Measurements from ENCODE around the gene FBXO27. TPM values are rescaled to one million over a fixed set of nuclear protein-coding genes. Genes with fewer than 3 reads are reported as not detected.

The FBXO27 gene
- total and polyA plus RNA-seq, 2 of the 8 experiments (the other 6 are each of a cell fraction or from before 2014, with no cell fraction given): 10.9 to 25.5 TPM

DNA sequence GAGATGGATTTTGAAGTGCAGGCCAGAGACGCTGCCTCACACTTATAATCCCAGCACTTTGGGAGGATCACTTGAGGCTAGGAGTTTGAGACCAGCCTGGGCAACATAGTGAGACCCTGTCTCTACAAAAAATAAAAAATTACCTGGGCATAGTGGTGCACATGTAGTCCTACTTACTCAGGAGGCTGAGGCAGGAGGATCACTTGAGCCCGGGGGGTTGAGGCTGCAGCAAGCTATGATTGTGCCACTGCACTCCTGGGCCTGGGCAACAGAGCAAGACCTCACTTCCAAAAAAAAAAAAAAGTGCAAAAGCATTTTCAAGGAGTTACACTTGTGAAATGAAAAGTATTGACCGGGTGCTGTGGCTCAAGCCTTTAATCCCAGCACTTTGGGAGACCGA, 29.2 kb downstream of the FBXO27 start:
- H3K4me2 ChIP-seq (ENCODE audit: insufficient read depth in 1 of 2, low read depth in 2 of 2, low read length in 2 of 2): no peak overlapping the region
- no peak overlapping the region for H2BK5ac ChIP-seq (ENCODE audit: low read depth, low read length)
- H3K4me3 ChIP-seq (ENCODE audit: extremely low read depth in 1 of 4, insufficient read depth in 2 of 4, low read depth in 3 of 4, low read length in 4 of 4): no peak overlapping the region
- no peaks in the 10 kb centered on the region for H3K27me3 ChIP-seq (replicated peaks in 1 of 4; ENCODE audit: control insufficient read depth in 3 of 4, extremely low read depth in 1 of 4, insufficient read depth in 3 of 4, low read length in 3 of 4)
- H2AK5ac ChIP-seq (ENCODE audit: low read depth, low read length): no peak overlapping the region
- 90% methylated on average over 4 of the region's 4 CpGs; no CpG with 5 or more reads in 1 of the 2 experiments for WGBS, 2 experiments (ENCODE audit: extremely low coverage in 1 of 2, insufficient coverage in 1 of 2, insufficient read length in 1 of 2, insufficient replicate concordance in 2 of 2, low coverage in 1 of 2, low lambda C conversion rate in 2 of 2, missing lambda C conversion rate in 1 of 2)
- H3K18ac ChIP-seq (ENCODE audit: extremely low read depth, low read length): no peak overlapping the region
- no peak overlapping the region for H2BK120ac ChIP-seq (replicated peaks; ENCODE audit: low read depth, low read length)
- no peaks in the 10 kb centered on the region for H4K20me1 ChIP-seq (replicated peaks in 1 of 2; ENCODE audit: control insufficient read depth in 1 of 2, insufficient read depth in 2 of 2, low read length in 2 of 2)
- H3K14ac ChIP-seq (ENCODE audit: insufficient read length): no peak overlapping the region
- H2BK20ac ChIP-seq (ENCODE audit: low read length): no peak overlapping the region
- ChIA-PET POLR2A (ENCODE audit: partially characterized antibody) (no interaction called here), CTCF (ENCODE audit: partially characterized antibody) (no interaction called here)
- H3K23ac ChIP-seq (ENCODE audit: insufficient read length): no peak overlapping the region
- no peaks in the 10 kb centered on the region; the same call in 1 of the 2 replicates for H3K79me1 ChIP-seq (ENCODE audit: low read depth, low read length)
- TF ChIP-seq POU5F1 (IDR thresholded peaks at IDR 0.05; ENCODE audit: low read depth, low read length) (no peak), CREB1 (IDR thresholded peaks at IDR 0.05) (no peak), BRCA1 (IDR thresholded peaks at IDR 0.05; ENCODE audit: low read depth, low read length) (no peak), GABPA (IDR thresholded peaks at IDR 0.05; ENCODE audit: borderline replicate concordance, insufficient read depth, low read length) (no peak), KDM1A (IDR thresholded peaks at IDR 0.05; ENCODE audit: borderline replicate concordance, low read length) (no peak), HDAC2 (IDR thresholded peaks at IDR 0.05; ENCODE audit: borderline replicate concordance in 1 of 2, low read depth in 2 of 2, low read length in 2 of 2) (no peak)
- TF ChIP-seq, protein P1, sequence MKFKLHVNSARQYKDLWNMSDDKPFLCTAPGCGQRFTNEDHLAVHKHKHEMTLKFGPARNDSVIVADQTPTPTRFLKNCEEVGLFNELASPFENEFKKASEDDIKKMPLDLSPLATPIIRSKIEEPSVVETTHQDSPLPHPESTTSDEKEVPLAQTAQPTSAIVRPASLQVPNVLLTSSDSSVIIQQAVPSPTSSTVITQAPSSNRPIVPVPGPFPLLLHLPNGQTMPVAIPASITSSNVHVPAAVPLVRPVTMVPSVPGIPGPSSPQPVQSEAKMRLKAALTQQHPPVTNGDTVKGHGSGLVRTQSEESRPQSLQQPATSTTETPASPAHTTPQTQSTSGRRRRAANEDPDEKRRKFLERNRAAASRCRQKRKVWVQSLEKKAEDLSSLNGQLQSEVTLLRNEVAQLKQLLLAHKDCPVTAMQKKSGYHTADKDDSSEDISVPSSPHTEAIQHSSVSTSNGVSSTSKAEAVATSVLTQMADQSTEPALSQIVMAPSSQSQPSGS (IDR thresholded peaks at IDR 0.05; ENCODE audit: low read length): no peak
- DNase-seq (ENCODE audit: low read depth in 1 of 2, low spot score in 2 of 2) (no peak), FAIRE-seq (no peak)
- H4K5ac ChIP-seq (ENCODE audit: insufficient read length, low read depth, low read length): no peak overlapping the region
- no peak overlapping the region for H4K91ac ChIP-seq (replicated peaks; ENCODE audit: insufficient read length, low read length)
- no peak overlapping the region for H3K4ac ChIP-seq (replicated peaks; ENCODE audit: insufficient read length, low read depth, low read length)
- no peak overlapping the region for H2BK12ac ChIP-seq (ENCODE audit: low read depth, low read length)
- H3K36me3 ChIP-seq (ENCODE audit: control insufficient read depth in 2 of 4, insufficient read depth in 4 of 4, low read length in 3 of 4): no peaks in the 10 kb centered on the region
- no peak overlapping the region for H3K27ac ChIP-seq (ENCODE audit: low read depth, low read length)
- no peak overlapping the region for H4K8ac ChIP-seq (ENCODE audit: extremely low read depth, insufficient read depth, low read length)
- H3K79me2 ChIP-seq (ENCODE audit: control insufficient read depth in 1 of 2, insufficient read depth in 2 of 2, low read length in 2 of 2): no peaks in the 10 kb centered on the region
- H3K23me2 ChIP-seq (ENCODE audit: low read depth, low read length): no peaks in the 10 kb centered on the region
- H3K9me3 ChIP-seq (ENCODE audit: insufficient read depth in 2 of 2, low read depth in 1 of 2, low read length in 1 of 2): no peaks in the 10 kb centered on the region
- no peak overlapping the region for H2BK15ac ChIP-seq (ENCODE audit: low read length)
- H3K9ac ChIP-seq (replicated peaks in 1 of 4; ENCODE audit: extremely low read depth in 1 of 4, low read depth in 3 of 4, low read length in 3 of 4): no peak overlapping the region
- H2AFZ ChIP-seq (ENCODE audit: low read length): no peak overlapping the region
- no peak overlapping the region for H3K56ac ChIP-seq (replicated peaks; ENCODE audit: insufficient read length, low read depth, low read length)
- H3K4me1 ChIP-seq (replicated peaks in 1 of 4; ENCODE audit: control insufficient read depth in 3 of 4, insufficient read depth in 4 of 4, low read length in 3 of 4): 0 out of 7 replicates have a peak, but pooled peaks cover 0 to 2% (median 0%) of the 10 kb centered on the region in 4 experiments

Data from H1 (cell line).